ENCODE results near the gene LORICRIN. TPM values are rescaled to one million over a fixed set of nuclear protein-coding genes. Genes with fewer than 3 reads are reported as not detected.

LORICRIN gene
- total RNA-seq, 1 donor from 2014 or later = not detected

DNA sequence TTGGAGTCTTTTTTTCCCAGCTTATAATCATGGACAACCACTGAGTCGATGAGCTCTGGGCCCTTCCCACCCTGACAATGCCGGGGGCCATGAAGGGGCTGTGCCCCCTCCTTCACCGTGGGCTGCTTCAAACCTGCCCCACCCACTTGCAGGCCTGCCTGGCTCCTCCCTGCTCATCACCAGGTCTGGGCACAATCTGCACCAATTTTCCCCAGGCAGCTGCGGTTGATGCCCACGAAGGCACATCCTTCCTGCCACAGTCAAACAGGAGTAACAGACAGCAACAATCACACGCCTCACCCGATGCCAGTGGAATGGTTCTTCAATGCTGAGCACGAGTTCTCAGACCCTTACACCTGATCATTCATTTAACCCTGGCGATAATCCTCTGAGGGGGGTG lies 34.4 kb downstream of the LORICRIN start:
- DNase-seq (ENCODE audit: extremely low read depth, low read depth, low spot score) = no peak

DNA sequence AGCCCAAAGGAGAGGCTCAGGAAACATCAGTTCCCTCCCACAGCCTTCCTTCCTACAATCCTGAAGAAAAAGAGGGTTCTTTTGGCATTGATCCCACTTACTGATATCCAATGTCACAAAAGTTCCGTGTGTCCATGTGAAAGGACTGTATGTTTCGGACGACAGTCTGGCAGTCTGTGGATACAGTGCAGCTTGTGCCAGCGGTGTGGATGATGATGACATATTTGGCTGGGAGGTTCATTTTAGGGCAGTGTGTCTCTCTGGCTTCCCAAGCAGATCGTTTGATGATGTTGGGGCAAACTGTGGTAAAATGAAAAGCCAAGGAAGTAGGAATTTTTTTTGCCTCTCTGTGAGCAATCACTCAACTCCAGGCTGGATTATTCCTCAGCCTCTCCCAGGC lies 42.8 kb downstream of the LORICRIN start:
- no peak for DNase-seq (ENCODE audit: extremely low read depth, low read depth, low spot score)

DNA sequence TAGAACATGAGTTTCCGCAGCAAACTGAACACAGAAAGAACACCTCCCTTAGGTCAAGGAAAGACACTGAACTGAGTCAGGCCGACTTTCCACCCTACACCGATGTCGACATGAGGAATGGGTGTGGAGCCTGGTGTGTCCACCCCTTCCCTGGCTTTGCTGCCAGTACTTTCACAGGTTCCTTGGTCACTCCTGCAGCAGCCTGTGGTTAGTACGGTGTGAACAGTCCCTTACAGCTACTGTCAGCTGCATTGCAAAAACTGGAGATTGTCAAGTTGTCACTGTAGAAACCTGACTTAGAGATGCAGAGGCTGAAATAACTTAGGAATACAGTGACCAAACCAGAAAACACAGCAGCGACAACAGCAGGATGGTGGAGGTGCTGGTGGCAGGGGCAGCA lies 46.2 kb downstream of the LORICRIN start:
- DNase-seq (ENCODE audit: extremely low read depth, low read depth, low spot score) = no peak

DNA sequence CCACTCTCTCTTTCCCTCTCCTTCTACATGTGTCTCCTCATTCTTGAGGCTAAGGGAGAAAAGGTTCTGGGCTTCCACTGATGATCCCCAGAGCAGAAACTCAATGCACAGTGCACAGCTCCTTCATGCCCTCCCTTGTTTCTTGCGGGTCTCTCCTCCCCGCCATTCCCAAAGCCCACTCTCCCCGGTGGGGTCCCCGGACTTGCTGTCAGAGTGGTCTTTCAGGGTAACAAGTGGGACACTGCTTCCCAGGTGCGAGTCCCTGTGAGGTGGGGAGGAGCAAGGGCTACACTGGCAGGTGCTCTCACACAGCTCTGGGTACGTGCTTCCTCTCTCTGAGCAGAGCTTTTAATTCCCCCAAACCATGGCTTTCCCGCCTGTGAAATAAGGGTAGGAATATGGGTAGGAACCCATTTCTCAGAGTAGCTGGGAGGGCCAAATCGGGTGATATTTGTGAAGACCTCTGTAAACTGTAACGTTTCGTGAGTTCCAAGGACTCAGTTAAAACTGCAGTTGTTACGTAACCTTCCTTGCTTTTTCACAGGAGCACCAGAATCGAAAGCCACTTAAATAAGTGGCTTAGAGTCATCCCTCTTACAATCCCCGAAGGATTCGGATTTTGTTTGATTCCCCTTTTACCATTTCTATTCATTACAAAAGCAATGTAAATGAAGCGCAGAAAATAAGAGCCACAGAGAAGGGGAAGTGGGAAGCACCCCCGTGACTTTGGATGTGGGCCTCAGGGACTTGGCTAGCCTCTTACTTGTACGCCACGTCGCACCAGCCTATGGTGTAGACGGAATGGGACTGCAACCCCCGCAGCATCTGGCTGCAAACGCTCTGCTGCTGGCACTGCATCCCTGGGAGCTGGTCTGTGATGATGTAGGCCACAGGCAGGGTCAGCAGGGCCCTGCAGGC lies 47.1 kb downstream of the LORICRIN start:
- DNase-seq (ENCODE audit: extremely low read depth, low read depth, low spot score) = no peak

DNA sequence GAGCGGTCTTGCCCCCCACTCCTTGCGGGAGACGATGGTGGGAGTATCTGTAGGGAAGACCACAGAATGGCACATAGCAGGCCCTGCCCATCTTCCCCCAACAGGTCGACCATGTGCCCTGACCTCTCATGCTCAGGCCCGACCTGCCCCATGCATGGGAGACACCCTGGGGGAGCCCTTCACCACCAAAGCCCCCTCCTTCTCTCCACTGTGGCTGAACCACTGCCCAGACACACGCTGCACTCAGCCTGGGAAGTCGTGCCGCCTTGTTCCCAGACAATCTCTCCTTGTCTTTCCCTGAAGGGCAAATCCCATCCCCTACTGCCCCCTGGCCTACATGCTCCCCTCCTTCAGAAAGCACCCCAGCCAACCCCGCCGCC lies 47.7 kb downstream of the LORICRIN start:
- no peak for DNase-seq (ENCODE audit: extremely low read depth, low read depth, low spot score)

DNA sequence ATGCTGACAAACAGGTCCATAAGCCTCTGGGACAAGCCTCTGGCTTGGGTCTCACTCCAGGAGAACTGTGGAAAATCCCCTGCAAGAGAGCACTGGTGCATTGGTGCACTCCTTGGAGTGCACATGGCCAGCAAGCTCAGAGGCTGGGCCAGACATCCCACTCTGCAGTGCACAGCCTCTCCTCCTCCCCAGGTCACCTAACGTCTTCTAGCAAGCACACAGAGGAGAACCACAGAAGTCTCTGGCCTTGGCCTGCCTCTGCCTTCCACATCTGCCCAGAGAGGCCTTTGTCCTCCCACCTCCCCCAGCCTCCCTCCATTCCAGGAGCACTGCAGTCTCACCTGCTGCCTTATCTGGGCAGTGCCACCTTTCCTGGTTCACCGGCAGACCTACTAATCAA lies 49.1 kb downstream of the LORICRIN start:
- no peak for DNase-seq (ENCODE audit: extremely low read depth, low read depth, low spot score)

DNA sequence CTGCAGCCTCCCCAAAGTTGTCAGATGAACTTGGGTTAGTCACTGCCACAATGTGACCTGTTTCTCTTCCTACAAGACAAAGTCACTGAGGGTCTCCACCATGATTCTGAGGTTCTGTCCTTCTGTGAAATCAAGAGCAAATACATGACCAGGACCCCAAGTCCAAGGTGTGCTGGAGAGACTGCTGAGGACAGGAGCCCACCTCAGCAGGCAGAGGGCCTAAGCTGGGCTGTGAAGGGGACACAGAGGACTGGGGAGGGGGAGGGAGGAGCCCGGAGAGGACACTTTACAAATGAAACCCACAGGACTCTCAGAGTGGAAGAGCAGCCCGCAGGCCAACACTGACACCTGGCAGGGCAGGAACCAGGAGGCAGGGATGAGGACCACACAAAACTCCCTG lies 50.0 kb downstream of the LORICRIN start:
- DNase-seq (ENCODE audit: extremely low read depth, low read depth, low spot score) = no peak

DNA sequence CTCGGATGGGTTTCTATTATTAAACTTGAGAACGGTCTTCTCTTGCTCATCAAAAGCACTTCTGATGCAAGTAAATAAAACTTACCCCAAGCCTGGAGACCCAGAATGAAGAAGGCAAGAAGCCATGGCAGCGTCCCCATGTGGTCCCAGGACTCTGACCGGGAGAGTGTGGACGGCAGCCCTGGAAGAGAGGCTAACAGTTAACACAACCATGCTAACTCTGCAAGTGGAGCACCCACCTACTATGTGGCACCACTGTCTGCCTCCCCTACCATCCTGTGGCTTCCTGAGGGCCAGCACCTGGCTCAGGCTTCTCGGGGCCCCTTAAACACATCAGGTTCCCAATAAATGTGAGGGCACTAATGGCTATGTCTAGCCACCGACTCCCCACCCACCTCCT lies 51.0 kb downstream of the LORICRIN start:
- no peak for DNase-seq (ENCODE audit: extremely low read depth, low read depth, low spot score)

Other genes with a start within 250 kb of the LORICRIN start
- not detected in 2 replicates for gene SPRR1B, start 228.5 kb upstream of the LORICRIN start, total RNA-seq
- gene SPRR2D, start 218.6 kb upstream of the LORICRIN start, total RNA-seq = not detected in 2 replicates
- gene SPRR2A, start 202.2 kb upstream of the LORICRIN start, total RNA-seq = not detected in 2 replicates
- not detected in 2 replicates for gene SPRR2B, start 188.1 kb upstream of the LORICRIN start, total RNA-seq
- not detected in 2 replicates for gene SPRR2E, start 165.2 kb upstream of the LORICRIN start, total RNA-seq
- not detected in 2 replicates for gene SPRR2F, start 146.2 kb upstream of the LORICRIN start, total RNA-seq
- not detected in 2 replicates for gene SPRR2G, start 108.8 kb upstream of the LORICRIN start, total RNA-seq
- not detected in 2 replicates for gene LELP1, start 56.3 kb upstream of the LORICRIN start, total RNA-seq
- not detected in 2 replicates for gene PRR9, start 42.1 kb upstream of the LORICRIN start, total RNA-seq
- gene PGLYRP3, start 53.3 kb downstream of the LORICRIN start, total RNA-seq = not detected in 2 replicates
- gene PGLYRP4, start 89.2 kb downstream of the LORICRIN start, total RNA-seq = not detected in 2 replicates
- gene S100A9, start 98.2 kb downstream of the LORICRIN start, total RNA-seq = not detected in 2 replicates
- not detected in 2 replicates for gene S100A12, start 115.9 kb downstream of the LORICRIN start, total RNA-seq
- not detected in 2 replicates for gene S100A8, start 131.4 kb downstream of the LORICRIN start, total RNA-seq
- not detected in 2 replicates for gene S100A7A, start 156.8 kb downstream of the LORICRIN start, total RNA-seq
- not detected in 2 replicates for gene S100A7, start 201.0 kb downstream of the LORICRIN start, total RNA-seq

Data from glomerular endothelial cell (primary cell).